T47D (cell line): ENCODE data around the gene OVOL1.
"Not testable (repeated sequence)": the region's sequence is repeated elsewhere in the genome, so short reads cannot be mapped to it uniquely, and the experiment has no call there.

Source experiments
- DNase-seq, 2 experiments: peaks; one replicate each; pipeline versions ENCODE4 v3.0.0 to v3.0.0-alpha.2; 2011 to 2012; ENCODE audit warnings: low read depth in 1 of 2, low spot score in 1 of 2
- JUND ChIP-seq: IDR thresholded peaks from 2 replicates; pipeline ENCODE4 v1.6.1; 2012; ENCODE audit warnings: low read depth
- in situ Hi-C: cut with HindIII; loops from 2 replicates; pipeline ENCODE4 v1.10.0; 2016; ENCODE audit warnings: low sequenced_read_pairs, low pct_unique_long_range_greater_than_20kb

The OVOL1 gene

DNA sequence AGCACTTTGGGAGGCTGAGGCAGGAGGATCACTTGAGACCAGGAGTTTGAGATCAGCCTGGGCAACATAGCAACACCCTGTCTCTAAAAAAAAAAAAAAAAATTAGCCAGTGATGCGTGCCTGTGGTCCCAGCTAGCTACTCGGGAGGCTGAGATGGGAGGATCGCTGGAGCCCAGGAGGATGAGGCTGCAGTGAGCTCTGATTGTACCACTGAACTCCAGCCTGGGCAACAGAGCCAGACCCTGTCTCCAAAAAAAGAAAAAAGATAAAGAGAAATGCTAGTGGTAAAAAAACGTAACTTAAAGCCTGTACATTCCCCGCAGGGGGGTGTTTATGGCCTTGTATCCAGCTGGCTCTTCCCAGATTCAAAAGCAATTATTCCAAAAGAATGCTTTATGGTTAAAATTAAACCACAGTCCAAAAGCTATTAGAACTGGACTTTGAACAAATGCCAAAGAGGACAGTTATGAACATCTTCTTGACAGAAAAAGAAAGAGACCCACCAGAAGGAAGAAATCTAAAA lies 30.5 kb downstream of the OVOL1 start:
- in situ Hi-C loops: no loop called here
- DNase-seq: no peak
- TF ChIP-seq JUND: no peak

DNA sequence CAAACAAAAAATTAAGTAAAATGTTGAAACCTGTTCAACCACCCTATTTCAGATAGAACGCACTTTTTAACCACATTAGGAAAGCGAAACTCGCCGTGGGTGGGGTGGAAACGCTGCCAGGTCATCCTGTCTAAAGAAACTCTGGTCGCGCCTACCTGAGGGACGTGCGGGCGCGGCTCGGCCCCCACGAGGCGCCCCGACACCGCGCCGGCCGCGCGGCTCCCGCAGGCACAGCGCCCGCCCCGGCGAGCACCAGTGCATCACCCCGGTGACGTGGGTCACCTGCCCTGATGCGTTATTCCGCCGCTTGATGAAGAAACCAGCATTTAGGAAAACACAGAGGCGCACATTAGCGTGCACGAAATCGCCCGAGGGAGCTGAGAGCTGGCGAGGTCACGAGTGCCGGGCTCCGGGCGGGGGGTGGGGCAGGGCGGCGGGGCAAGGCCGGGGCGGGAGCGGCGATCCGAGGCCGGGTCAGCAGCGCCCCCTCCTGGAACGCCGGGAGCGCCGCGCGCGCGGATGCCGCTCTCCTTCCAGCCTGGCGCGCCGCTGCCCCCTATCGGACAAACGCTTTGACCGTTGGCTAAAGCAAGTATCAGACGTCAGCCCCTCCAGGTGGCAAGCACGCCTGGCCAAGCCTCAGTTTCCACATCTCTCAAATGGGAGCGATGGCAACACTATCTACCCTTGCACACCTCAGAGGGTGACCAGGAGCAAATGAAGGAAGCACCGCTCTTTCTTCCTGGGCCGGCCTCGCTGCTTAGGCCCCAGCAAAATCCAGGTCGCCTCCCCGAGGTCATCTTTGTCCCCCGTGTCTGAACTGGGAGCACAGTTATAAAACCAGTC lies 31.2 kb downstream of the OVOL1 start:
- in situ Hi-C loops: no loop called here
- TF ChIP-seq JUND: no peak
- DNase-seq: peak; percentile 92 to 93

GRCh38 chr11:65821107-65821506 lies 34.2 kb downstream of the OVOL1 start:
- TF ChIP-seq JUND: no peak
- DNase-seq: no peak
- in situ Hi-C loops: no loop called here

GRCh38 chr11:65822776-65823528 lies 36.1 kb downstream of the OVOL1 start:
- in situ Hi-C loops: no loop called here
- no peak for DNase-seq
- no peak for TF ChIP-seq JUND

- DNase-seq: no peak
- no peak for TF ChIP-seq JUND
- in situ Hi-C loops: no loop called here
Observed at GRCh38 chr11:65826984-65827735, 40.3 kb downstream of the OVOL1 start.

DNA sequence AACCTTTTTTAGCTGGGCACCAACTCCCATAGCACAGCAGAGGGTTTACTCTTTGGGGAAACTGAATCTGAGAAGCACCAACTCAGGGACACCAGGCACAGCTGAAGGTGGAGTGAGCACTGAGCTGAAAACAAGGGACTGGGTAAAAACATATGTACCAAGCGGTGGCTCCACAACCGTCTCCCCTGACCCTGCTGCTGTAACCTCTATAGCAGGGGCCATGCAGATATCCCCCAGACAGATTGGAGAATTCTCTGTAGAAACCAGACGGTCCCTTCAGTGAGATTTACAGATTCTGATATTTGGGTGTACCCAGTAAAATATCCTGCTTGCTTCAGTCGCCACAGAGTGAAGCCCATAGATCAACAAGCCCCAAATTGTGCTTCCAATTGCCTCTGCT lies 42.6 kb downstream of the OVOL1 start:
- in situ Hi-C loops: no loop called here
- no peak for DNase-seq
- TF ChIP-seq JUND: no peak

- DNase-seq, in situ Hi-C loops: not testable (repeated sequence)
Observed at GRCh38 chr11:65832231-65832630, 45.4 kb downstream of the OVOL1 start.

DNA sequence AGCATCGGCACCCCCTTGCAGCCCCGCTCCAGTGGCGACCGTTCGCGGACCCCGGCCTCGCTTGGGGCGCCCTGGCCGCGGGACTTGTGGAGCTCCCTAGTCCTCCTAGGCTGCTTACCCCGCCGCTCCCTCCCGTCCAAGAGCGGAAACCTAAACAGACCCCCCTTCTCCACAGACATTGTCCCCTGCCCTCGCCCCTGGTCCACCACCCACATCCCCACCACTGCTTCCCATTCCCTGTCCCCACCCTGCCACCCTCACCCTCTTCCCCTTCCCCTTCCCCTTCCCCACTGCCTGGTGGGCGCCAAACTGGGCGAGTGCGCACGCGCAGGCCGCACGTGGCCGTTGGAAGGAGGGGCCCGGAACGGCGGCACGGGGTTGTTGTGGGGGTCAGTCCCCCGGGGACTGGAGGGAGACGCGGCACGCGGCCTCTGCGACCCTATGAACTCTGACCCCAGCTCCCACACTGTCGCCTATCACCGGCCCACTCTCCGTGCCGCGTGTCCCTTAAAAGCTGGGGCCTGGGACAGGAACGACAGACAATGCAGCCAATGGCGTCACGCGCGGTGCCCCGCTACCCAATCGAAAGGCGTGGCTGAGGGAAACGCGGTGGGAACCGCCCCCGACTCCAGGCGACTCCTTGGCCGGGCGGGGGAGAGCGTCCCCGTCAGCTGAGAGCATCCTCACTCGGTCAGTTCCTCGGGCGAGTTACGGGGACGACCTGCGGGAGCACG lies 46.6 kb downstream of the OVOL1 start, which contains the start of gene SNX32:
Gene SNX32, plus strand, starts transcription at position 667 of the 734 bp plus-strand sequence. CDS start 103 bp downstream, outside the sequence.
- no peak for TF ChIP-seq JUND
- in situ Hi-C loops: no loop called here
- DNase-seq: no peak

DNA sequence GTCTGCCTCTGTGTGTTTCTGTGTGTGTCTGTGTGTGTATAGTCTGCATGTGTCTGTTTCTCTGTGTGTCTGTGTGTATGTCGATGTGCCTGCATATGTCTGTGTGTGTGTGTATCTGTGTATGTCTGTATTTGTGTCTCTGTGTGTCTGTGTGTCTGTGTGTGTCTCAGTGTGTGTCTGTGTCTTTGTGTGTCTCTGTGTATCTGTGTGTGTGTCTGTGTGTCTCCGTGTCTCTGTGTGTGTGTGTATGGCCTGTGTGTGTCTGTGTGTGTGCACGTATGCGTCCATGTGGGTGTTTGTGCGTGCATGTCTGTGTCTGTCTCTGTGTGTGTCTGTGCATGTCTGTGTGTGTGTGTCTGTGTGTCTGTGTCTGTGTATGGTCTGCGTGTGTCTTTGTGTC lies 47.3 kb downstream of the OVOL1 start:
- in situ Hi-C loops: no loop called here
- TF ChIP-seq JUND: no peak
- no peak for DNase-seq

DNA sequence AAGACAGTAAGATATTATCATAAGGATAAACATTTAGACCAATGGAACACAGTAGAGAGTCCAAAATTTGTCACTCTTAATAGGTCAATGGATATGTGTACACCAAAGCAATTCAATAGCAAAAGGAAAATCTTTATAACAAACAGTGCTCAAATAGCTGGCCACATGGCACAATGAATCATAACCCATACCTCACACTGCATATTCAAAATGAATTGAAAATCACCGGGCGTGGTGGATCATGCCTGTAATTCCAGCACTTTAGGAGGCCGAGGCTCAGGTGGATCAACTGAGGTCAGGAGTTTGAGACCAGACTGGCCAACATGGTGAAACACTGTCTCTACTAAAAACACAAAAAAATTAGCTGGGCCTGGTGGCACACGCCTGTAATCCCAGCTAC lies 55.3 kb downstream of the OVOL1 start:
- in situ Hi-C loops: no loop called here
- no peak for TF ChIP-seq JUND
- DNase-seq: peak in 1 of 2 experiments; percentile 24

DNA sequence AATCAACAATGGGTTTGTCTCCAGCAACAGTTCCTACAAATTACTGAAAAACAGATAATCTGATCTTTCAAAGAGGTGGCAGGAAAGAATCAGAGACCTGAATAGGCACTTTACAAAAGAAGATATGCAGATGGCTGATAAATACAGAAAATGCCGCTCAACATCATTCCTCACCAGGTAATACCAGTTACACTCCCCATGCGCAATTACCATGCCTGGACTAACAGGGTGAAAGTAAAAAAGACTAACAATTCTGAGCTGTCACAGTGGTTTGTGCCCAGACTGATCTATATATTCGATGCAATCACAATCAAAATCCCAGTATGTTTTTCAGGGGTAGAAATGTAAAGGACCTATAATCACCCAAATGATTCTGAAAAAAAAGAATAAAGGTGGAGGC lies 56.9 kb downstream of the OVOL1 start:
- TF ChIP-seq JUND: no peak

More for the DNA sequence above, 56.9 kb downstream of the OVOL1 start:
- peak in 1 of 2 experiments; percentile 58 for DNase-seq
- in situ Hi-C loops: no loop called here
